GM19397 (cell line): ENCODE measurements around the gene MACF1.
"Not testable (repeated sequence)": the region's sequence is repeated elsewhere in the genome, so short reads cannot be mapped to it uniquely, and the experiment has no call there.

Source experiments
- ATAC-seq: cut with Tn5 transposase; IDR thresholded peaks from one replicate; pipeline ENCODE4 v1.9.1; 2021; ENCODE audit warnings: mild to moderate bottlenecking, moderate library complexity; ENCODE audit not compliant: unreplicated experiment

The MACF1 gene

DNA sequence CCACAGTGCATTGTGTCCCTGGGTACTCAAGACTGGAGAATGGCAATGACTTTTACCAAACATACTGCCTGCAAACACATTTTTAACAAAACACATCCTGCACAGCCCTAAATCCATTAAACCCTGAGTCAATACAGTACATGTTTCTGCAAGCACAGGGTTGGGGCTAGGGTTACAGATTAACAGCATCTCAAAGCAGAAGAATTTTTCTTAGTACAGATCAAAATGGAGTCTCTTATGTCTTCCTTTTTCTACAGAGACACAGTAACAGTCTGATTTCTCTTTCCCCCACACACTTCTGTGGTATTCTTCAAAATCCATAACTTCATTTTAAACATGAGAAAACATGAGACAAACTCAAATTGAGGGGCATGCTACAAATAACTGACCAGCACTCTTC, 300.8 kb downstream of the MACF1 start:
- ATAC-seq, result no peak

DNA sequence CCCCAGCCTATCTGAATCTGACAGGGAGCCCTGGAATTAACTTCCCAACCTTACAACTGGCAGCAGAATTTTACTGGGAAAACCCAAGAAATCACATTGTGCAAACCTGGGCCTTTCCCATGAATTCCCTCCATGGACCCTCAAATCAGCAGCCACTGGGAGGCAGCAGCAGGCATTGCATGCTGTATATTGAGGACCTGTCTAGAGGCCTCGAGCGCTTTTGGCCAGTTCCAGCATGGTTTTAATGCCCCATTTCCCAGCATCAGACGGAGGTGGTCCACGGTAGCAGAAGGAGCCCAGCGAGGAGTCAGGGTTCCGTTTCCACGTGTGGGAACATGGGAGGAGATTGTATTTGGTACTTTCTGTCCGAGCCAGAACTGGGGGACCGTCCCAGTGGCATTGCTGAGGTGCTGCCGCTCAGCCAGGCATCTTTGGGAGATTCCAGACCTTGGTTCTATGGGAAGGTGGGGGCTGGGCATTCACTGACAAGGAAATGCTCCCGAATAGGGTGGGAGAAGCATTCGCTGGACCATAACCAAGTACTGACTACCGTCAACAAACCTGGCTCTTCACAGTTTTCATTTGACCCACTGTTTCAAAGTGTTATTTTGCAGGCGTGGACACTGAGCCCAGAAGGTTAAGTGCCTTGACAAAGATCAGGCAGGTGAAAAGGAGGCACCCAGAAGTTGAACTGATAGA, 302.9 kb downstream of the MACF1 start:
- ATAC-seq, result no peak

DNA sequence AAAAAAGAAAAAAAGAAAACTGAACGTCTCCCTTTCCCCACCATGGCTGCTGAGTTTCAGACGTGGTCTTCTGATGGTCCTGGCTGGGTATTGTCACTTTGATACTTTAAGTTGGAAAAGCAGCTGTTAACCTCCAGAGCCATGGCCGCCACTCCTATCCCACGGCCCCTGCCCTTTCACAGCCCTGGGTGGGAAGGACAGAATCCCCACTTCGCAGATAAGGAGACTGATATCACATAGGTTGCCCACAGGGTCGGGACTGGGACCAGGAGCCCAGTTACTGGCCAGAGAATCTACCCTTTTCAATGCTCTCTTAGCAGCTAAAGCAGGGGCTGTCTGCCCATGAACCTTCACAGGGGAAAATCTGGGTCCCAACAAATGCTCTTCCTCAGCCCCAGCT, 303.8 kb downstream of the MACF1 start:
- ATAC-seq, result no peak

DNA sequence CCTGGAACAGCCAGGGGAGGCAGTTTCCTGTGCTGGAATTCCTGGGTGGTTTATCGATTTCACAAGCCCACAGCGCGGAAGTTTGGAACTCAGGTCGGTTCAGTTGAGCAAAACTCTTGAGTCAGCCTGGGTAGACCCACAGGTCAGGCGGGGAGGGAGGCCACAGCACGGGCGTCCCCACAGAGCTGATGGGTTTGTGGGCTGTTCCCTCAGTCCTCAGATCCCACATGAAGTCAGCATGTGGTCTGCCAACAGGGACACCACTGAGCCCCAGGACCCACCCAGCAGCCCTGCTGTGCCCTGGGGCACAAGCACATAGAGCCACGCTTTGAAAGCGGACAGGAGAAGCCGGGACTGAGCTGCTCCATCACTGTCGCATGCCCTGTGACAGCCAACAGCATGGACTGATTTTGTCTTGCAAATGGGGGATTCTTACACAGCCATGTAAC, 304.4 kb downstream of the MACF1 start:
- ATAC-seq, result peak; percentile 17

DNA sequence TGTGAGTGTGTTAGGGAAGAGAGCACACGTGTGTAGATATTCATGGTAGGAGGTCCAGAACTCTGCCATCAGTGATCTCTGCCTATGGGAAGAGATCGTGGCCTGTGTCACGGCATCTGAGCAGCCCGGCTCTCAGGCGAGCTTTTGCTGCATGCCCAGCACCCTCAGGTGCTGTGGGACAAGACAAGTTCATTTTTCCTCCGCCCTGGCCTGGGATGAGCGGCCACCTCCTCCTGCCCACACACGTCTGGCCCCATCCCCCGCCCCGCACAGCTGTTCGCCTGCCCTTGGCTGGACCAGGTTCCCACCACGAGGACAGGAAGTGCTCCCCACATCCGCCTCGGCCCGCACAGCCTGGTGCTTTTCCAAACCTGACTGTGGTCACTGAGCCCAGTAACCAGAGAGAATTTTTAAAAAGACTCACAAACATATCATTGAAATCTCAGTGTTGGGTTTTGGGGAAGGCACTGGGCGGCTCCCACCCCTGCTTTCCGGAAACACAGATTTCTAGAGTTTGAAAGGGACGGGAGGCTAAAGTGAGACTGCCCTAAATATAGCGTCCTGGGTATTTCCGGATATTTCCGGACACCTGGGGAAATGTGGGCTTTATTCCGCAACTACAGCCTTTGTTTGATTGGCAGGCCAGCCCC, 305.0 kb downstream of the MACF1 start:
- ATAC-seq, result peak; percentile 70

DNA sequence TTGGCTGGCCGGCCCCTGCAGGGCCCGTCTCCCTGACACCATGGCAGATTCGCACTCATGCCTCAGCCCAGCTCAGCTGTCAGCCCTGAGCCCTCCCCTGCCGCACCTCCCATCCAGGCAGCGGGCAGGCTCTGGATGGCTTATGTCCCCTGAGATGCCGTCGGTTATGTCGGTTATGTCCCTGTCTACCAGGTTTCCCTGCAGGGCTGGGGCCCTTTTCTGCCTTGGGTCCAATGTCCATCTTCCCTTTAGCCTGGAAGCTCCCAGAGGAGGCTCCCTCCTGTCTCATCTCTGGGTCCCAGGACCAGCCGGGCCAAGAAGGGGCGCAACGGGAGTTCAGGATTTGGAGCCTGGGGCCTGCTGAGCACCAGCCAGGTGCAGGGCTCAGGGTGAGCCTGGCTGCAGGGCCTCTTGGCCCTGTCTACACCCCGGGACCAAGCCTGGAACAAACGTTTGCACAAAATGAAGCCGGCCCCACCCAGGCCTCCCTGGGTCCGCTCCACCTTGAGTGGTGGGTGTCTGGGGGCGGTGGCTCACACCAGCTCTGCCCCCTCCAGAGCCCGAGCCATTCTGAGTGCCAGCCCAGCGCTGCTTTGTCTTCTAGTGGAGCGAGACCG, 306.2 kb downstream of the MACF1 start:
- ATAC-seq, result not testable (repeated sequence)

DNA sequence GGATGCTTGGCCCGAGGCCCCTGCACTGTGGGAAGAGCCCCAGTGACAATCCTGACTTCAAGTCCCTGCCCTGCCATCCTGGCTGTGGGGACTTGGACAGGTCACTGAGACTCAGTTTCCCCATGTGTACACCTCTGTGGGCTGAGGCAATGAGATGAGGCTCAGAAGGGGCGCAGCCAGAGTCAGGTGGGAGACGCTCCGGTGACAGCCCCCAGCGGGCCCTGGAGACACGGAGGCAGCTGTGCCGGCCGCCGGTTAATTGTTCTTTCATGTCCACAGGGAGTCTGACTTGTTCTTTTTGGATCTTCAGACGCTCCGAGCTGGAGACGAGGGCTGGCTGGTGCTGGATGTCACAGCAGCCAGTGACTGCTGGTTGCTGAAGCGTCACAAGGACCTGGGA, 307.0 kb downstream of the MACF1 start:
- not testable (repeated sequence) for ATAC-seq

DNA sequence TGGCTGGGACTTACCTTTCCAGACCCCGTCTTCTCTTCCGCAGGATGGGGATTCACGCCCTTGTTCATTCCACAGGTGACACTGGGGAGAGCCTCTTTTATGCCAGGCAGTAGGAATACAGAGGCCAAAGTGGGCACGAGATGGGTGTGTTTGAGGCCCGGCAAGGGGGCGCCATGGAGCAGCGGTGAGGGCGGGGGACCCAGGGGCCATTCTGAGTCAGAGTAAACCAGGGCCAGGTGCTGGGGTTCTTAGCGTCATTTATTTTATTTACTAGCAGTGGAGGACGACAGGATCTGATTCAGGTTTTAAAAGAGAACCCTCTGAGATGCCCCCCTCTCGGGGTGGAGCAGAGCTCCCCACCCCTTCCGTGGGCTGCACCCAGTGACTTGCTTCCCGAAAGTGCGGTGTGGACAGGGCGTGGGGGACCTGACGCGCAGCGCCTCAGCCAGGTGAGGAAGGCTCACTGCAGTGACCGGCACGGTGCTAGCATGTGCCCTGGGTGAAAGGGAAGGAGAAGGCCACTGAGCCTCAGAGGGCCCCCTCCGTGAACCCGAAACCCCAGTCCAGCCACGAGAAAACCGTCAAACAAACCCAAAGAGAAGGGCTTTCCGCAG, 307.8 kb downstream of the MACF1 start:
- not testable (repeated sequence) for ATAC-seq

DNA sequence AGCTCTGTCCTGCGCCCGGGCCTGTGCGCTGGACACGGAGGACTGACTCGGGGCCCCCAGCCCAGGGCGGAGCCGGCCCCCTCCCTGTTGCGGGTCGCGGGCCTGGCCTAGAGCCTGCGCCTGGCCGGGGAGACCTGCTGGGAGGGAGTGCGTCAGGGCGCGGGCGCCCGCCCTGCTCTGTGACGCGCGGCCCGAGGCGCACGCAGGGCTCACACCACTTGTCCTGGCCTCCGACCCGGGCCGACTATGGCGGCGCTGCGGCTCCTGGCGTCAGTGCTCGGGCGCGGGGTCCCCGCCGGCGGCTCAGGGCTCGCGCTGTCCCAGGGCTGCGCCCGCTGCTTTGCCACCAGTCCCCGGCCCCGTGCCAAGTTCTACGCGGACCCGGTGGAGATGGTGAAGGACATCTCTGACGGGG, 310.2 kb downstream of the MACF1 start:
- ATAC-seq, result not testable (repeated sequence)

DNA sequence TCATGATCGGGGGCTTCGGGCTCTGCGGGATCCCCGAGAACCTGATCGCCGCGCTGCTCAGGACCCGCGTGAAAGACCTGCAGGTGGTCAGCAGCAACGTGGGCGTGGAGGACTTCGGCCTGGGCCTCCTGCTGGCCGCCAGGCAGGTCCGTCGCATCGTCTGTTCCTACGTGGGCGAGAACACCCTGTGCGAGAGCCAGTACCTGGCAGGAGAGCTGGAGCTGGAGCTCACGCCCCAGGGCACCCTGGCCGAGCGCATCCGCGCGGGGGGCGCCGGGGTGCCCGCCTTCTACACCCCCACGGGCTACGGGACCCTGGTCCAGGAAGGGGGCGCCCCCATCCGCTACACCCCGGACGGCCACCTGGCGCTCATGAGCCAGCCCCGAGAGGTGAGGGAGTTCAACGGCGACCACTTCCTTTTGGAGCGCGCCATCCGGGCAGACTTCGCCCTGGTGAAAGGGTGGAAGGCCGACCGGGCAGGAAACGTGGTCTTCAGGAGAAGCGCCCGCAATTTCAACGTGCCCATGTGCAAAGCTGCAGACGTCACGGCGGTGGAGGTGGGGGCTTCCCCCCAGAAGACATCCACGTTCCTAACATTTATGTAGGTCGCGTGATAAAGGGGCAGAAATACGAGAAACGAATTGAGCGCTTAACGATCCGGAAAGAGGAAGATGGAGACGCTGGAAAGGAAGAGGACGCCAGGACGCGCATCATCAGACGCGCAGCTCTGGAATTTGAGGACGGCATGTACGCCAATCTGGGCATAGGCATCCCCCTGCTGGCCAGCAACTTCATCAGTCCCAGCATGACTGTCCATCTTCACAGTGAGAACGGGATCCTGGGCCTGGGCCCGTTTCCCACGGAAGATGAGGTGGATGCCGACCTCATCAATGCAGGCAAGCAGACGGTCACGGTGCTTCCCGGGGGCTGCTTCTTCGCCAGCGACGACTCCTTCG, 310.9 kb downstream of the MACF1 start:
- ATAC-seq, result not testable (repeated sequence)

DNA sequence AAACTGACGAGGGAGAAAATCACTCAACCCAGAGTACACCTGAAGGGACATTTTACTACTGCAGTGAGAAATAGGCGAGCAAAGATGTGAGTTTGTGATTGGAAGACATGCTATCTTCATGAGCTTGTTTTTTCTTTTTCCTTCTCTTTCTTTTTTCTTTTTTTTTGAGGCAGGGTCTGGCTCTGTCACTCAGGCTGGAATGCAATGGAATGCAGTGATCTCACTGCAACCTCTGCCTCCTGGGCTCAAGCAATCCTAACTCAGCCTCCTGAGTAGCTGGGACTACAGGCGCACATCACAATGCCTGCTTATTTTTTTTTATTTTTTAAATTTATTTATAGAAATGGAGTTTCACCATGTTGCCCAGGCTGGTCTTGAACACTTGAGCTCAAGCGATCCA, 312.3 kb downstream of the MACF1 start:
- not testable (repeated sequence) for ATAC-seq

DNA sequence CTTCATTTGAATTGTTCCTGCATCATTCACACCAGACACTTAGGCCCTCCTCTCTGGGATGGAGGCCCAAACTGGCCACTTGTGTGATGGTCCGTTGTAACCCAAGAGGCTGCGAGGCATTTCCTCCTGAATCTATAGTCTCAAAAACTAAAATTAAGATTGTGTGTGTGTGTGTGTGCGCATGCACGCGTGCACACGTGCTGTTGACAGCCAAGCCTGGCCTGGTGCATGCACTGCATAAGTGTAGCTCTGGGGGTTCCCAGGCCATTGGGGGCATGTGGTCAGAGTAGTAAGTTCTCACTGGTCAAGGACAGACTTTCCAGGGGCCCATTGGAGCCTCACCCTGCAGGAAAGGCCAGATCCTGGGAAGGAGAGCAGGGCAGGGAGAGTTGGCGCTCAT, 313.4 kb downstream of the MACF1 start:
- ATAC-seq, result not testable (repeated sequence)

DNA sequence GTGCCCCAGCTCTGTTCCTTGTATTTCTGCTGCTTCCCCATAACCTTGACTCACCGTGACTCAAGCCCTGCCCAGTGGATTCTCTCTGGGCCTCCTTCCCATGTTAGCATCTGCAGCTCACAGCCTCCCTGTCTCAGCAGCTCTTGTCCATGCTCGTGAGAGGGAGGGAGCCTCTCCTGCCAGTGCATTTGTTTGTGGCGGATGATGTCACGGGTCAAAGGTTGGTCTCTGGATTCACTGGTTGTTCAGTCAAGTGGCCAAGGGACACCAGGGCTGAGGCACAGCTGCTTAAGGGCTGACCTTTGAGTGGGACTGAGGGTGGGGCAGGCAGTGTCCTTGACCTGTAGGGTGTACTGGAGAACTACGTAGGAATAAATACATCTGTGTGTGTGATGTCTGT, 314.9 kb downstream of the MACF1 start:
- ATAC-seq, result not testable (repeated sequence)

DNA sequence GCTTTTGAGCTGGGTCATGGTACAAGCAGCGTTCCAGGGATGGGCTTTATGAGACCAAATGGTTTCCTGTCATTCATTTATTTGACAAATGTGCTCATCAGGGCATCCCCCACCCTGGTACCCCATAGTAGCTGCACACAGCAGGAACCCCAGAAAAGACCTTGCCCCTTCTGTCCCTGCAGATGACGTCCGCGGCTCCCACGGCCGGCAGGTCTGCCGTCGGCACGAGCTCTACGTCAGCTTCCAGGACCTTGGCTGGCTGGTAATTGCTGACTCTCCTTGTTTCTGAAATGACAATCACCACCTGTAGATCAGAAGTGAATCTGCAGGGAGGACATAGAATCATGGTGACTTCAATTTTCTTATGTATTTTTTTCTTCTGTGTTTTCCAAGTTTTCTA, 317.7 kb downstream of the MACF1 start:
- ATAC-seq, result not testable (repeated sequence)

DNA sequence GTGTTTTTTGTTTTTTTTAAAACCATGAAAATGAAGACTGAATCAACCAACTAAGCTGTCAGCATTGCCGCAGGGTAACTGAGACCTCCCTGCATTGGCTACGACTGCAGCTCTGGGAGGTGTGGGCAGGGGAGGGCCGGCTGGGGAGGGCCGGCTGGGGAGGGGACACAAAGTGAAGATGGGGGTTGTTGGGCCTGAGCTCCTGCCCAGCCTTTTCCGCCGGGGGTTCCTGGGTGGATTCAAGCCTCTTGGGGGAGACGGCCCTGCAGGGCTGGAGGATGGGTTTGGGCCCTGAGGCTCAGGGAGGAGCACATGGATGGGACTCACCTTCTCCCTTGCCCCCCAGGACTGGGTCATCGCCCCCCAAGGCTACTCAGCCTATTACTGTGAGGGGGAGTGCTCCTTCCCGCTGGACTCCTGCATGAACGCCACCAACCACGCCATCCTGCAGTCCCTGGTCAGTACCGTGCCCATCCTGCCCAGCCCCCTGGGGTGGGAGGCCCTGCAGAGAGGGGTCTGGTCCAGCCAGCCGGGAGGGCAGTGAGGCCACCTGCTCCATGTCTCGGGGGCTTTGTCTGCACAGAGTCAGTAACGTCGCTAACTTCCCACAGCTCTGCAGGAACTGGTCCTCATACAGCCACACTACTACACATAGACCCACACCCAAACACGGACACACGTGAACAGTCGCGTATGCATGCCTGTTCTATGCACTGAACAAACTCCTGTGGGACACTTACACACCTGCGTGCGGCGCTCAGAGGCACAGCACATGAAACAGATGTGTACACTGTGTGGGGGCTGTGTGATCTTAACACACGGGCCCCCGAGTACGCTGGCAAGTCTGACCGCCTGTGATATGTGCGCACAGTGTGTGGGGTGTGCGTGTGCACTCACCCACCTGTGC, 318.4 kb downstream of the MACF1 start:
- no peak for ATAC-seq

DNA sequence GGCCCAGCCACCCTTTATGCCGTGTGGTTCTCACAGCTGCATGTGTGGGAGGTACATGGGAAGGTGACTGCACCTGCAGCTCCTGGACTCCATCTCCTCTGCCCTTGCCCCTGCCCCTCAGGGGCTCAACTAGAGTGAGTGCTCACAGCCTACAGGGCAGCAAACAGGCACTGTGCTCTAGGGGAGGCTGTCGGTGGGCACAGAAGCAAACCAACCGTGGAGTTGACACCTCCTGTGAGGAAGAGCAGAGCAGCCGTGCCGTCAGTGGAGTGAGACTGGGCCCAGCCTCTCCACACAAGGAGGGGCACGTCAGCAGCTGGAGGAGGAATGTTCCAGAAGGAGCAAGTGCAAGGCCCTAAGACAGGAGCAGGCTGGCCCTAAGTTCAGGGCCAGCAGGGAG, 319.7 kb downstream of the MACF1 start:
- no peak for ATAC-seq

DNA sequence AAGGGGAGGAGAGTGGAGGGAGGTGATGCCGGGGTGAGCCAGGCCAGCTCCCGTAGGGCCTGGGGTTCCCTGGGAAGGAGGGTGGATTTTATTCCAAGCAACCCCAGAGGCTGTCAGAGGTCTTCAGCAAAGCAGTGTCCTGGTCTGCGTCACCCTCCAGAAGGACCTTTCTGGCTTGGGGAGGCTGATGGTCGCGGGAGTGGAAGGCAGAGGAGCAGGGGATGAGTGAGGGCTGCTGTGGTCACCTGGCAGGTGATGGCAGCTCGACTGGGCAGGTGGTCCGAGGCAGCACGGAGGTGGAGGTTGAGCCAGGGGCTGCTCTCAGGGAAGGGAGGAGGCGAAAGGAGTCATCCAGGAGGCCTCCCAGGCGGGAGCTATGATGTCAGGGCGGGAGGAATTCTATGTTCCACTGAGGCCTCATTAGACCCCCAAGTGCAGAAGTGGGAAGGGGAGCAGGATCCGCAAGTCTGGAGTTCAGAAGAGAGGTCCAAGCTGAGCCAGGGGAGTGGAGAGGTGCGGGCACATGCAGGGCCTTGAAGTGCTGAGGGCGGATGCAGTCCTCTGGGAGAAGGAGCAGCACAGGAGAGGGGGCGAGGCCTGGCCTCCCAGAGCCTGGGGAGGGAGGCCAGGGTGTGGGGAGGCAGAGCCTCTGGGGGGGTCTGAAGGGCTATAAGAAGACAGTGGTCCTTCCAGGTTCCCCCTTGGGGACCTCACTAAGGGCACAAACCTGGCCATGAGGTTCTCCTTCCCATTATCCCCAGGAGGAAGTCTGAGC, 320.3 kb downstream of the MACF1 start:
- no peak for ATAC-seq

DNA sequence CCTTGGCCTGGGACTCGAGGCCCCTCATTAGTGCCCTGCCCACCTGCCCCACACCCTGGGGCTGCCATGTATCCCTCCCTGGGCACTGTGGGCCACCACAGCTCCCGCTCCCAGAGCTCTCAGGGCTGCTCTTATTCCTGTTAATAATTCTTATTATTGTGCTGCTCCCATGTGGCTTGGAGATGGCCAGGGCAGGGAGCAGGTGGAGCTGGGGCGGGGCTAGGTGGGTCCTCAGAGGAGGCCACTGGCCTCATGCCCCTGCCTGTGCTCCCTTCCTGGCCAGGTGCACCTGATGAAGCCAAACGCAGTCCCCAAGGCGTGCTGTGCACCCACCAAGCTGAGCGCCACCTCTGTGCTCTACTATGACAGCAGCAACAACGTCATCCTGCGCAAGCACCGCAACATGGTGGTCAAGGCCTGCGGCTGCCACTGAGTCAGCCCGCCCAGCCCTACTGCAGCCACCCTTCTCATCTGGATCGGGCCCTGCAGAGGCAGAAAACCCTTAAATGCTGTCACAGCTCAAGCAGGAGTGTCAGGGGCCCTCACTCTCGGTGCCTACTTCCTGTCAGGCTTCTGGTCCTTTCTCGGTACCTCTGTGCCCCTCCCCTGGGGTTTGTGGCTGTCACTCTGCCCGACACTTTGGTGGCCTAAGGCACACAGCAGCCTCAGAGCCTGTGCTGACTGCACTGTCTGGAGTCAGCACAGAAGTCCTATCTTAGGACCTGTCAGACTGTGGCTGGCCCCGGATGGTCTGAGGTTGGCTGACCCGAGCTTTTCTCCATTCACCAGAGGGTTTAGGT, 321.1 kb downstream of the MACF1 start:
- ATAC-seq, result peak; percentile 96
